GM03348 (cell line): ENCODE data around the gene MGST2.
A peak's percentile ranks its signal among the peaks of the same experiment; 100 is the strongest.

Experiments used
- DNase-seq: peaks from one replicate; pipeline ENCODE4 v3.0.0; 2012; ENCODE audit warnings: low spot score

Gene MGST2

DNA sequence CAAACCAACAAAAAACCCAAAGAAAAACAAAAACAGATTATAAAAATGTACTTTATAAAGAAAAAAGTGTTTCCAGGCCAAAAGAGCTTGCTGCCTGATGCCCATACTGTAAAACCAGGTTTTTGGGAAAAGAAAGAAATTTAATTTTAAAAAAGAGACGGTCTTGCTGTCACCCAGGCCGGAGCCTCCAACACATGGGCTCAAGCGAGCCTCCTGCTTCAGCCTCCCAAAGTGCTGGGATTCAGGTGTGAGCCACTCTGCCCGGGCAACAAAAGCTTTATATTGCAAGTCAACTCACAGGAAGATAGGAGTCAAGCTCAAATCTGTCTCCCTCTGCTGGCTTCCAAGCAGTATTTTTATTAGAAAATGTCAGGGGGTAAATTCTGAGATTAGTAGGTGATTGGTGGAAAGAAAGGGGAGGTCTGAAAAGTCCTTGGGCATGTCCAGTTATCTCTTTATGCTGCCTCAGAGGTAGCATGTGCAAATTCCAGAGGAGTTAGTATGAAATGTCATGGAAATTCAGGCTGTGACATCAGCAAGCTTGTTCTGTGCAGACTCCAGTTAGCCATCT lies 39.4 kb downstream of the MGST2 start:
- DNase-seq: no peak

DNA sequence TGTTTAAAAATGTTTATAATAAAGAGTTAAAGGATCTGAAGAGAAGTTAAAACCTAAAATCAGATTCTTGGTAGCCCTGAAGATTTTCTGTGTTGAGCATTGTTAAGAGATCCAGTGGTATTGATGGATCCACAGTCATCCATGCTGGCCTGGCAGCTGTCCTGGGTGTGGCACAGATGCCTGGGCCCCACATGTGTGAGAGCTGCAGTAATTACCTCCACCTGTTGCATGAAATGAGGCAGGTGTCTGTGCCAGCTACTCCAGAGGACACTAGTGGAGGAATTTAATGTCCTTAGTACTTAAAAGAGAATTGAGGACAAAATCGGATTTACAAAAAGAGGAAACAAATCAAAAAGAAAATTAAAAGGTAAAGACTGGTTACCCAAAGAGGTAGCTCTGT lies 44.0 kb downstream of the MGST2 start:
- no peak for DNase-seq

DNA sequence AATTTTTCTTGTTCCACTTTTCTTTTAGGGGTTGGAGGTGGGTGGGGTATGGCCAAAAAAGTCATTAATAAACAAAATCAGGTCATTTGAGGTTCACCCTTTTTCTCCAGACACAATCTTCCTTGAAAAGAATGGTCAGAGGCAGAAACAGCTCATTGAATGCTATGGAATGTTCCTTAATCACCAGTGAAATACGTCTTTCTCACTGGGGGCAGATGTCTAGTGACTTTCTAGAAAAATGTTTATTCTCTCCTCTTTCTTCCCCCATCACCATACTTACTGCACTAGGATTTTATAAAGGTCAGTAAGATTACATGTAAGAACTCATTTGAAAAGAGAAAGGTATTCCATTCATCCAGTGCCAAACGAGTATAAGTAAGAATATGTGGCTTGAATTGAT lies 44.5 kb downstream of the MGST2 start:
- no peak for DNase-seq

DNA sequence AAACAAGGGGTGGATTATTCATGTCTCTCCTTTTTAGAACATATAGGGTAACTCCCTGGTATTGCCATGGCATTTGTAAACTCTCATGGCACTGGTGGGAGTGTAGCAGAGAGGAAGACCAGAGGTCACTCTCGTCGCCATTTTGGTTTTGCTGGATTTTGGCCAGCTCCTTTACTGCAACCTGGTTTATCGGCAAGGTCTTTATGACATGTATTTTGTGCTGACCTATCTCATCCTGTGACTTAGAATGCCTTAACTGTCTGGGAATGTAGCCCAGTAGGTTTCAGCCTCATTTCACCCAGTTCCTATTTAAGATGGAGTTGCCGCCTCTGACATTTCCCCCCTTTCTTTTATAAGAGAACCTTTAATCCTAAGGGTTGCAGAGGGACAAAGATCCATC lies 45.8 kb downstream of the MGST2 start:
- no peak for DNase-seq

DNA sequence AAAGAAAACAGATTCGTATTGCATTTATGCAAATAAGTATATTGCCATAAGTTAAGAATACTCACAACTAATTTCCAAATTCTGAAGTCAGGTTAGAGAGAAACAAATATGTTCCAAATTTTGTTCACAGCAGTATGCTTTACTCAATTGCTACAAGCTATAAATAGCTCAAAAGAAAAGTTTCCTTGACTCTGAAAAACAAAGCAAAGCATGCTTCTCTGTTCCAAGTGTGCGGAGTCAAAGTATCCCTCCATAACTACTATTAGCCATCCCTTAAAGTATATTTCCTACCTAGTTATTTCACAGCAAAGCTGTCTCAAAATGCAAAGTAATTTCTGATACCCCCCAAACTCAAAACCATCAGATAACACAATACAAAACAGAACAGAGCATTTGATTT lies 47.3 kb downstream of the MGST2 start:
- DNase-seq: no peak

DNA sequence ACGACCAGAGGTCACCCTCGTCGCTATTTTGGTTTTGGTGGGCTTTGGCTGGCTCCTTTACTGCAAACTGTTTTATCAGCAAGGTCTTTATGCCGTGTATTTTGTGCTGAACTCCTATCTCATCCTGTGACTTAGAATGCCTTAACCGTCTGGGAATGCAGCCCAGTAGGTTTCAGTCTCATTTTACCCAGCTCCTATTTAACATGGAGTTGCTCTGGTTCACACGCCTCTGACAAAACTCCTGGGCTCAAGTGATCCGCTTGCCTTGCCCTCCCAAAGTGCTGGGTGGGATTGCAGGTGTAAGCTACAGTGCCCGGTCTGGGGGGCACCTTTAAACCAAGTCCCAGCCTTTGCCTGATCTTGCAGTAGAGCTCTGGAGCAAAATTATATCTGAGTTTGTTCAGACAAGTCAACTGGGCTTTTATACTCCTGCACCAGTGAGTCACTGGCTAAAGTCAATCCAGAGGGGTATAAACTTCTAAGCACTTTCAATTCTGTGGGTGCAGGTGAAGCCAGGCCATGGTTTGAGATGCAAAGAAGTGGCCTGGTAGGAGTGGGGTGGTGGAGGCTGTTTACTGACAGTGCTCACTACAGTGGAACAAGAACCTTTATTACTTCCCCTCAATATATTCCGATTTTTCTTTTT lies 50.2 kb downstream of the MGST2 start:
- DNase-seq: no peak

DNA sequence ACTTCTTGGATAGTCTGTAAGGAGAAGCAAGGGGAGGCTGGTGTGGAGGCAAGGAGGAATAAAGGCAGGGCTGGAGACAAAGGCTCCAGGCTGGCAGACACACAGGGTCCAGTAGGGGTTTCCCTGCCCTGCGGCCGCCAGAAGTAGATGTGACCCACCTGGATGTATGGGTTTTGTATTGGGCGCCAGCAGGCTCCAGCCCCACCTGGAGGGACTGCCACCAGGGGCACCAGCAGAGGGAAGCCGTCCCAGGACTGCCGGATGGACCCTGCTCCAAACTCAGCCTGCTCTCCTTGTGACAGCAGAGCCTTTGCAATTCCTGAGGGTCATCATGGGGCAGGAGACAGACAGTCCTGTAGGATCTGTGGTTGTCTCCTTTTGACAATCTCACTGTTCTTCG lies 52.7 kb downstream of the MGST2 start:
- DNase-seq: no peak

DNA sequence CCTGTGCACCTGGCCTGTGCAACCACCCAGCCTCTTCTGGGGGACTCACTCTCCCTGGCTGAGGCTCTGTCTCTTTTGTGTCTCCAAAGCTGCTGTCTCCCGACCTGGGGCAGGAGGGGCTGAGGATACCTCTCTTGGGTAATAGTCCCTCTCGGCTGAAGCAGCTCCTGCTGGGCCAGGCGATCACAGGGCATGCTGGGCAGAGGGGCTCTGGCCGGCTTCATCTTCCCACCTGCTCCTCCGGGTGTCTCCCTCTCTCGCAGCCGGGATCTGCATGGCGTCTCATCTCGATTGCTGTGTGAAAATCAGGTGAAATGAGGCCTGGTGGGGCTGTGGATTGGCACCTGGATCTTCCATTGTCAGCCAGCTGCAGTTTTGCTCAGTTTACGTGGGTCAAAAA lies 53.2 kb downstream of the MGST2 start:
- no peak for DNase-seq

DNA sequence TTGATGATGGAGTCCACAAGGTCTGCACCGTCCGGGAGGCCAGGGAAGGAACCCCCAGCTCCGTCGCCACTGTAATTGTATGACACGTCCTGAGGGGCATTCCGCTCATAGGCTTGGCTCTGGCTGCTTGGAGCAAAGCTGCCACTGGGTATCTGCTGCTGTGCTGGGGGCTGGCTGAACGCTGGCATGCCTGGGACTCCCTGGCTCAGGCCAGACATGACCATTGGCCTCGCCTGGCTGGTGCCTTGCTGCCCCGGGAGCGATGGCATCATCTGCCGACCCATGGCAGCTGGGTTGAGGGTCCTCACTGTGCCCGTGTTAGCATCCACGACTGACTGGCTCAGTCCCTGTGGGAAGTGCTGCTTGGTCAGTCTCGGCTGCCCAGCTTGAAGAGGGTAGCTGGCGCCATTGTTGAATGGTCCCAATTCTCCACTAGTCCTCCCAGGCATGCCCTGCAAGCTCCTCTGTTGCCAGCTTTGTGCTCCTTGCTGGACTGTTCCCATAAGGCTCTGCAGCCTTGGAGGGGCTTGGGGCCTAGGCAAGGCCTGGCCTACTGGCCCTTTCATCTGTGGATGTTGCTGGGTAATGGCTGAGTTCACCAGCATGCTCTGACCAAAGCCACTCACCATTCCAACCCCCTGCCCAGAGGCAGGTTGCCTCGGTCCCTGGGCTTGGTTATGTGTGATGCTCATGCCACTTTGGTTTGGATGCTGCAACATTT lies 53.9 kb downstream of the MGST2 start:
- DNase-seq: no peak

DNA sequence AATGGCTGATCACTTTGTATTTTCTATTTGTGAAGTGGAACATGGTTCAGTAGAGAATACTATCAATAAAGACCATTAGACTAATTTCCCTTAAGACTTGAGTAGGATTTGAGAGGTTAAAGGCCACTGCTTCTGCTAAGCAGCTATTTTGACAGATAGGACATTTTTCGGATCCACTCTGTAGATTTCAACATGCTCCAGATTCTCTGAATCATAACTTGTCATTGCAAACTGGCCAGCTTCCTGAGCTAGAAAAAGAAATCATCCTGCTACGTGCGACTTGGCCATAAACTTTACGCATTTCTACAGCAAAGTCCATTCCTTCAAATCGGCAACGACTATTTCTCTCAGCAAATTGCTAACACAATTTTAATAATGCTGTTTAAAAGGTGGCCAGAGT lies 55.2 kb downstream of the MGST2 start:
- no peak for DNase-seq

DNA sequence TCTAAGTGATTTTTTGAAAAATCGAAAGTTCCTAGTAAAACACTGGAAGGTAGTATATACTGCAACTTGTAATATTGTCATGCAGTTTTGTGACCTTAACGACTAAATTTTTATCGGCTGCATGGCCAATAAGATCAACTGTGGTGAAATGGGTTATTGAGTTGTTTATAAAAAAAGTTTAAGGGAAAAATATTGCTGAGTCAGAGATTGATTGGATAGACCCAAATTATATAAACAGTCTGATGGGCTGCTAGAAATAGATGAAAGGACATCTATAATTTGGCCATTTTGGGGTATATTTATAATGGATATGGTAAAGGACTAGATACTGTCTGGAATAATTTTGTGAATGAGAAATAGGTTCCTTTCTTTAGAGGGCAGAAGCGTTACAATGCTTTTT lies 56.2 kb downstream of the MGST2 start:
- DNase-seq: no peak

DNA sequence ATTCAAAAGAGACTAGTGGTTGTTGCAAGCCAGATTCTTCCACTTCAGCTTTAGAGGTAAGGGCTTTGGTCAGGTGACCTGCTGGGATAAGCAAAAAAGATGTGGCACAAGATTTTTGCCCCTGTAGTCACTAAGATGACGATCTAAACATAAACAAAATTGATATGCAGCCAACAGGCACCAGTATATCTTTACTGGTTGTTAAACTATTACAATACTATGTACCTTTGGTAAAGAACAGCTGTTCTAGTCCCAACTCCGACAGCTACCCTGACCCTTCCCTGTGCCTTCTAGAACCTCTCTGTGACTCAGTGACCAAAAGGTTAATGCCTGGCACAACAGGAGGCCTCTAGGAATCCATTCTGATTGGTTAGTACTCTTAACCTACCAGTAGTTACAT lies 59.6 kb downstream of the MGST2 start:
- DNase-seq: no peak

DNA sequence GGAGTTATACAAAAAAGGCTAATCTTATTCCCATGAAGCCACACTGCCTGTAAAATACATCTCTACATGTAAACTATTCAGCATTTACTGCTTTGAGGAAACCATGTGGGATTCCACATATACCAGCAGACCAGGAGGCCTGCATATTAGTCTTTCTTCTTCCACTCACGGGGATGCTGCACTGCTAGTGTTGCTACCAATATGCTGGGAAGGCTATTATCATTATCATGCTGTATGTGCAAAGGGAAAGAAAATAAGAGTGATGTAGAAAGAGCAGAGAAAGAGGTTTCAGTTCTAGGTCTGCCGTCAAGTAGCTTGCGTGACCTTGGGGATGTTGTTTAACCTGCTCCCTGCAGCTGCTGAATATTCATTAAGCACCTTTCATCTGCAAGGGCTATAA lies 61.0 kb downstream of the MGST2 start:
- DNase-seq: no peak

DNA sequence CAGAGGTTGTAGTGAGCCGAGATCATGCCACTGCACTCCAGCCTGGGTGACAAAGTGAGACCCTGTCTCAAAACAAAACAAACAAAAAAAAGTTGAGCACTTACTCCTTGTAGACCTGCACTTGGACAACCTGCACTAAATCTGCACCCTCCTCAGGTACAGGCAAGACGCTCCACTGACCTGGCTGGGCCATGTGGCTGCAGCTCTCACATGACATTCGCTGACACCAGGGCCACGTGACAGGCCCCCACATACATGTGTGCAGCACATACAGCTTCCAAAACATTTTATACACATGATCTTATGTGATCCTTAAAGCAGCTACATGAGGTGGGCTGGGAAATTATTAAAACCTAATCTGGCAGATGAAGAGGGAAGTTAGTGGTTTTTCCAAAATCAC lies 62.5 kb downstream of the MGST2 start:
- DNase-seq: no peak

DNA sequence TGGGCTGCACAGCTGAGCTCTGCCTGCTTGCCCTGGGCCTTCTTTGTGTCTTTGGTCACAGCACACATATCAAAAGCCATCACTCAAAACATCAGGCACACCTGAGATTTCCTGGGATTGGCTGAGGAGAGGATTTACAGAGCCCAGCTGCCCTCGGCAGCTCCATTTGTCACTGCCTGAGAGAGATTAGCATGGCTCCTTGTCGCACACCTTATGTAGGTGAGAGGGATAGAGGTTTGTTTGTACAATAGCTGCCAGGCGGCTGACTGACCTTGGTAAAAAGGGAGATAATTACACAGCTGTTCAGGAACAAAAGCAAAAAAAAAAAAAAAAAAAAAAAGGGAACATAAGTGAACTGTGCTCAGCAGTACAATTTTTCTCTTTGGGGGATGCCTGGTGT lies 63.2 kb downstream of the MGST2 start:
- DNase-seq: no peak

DNA sequence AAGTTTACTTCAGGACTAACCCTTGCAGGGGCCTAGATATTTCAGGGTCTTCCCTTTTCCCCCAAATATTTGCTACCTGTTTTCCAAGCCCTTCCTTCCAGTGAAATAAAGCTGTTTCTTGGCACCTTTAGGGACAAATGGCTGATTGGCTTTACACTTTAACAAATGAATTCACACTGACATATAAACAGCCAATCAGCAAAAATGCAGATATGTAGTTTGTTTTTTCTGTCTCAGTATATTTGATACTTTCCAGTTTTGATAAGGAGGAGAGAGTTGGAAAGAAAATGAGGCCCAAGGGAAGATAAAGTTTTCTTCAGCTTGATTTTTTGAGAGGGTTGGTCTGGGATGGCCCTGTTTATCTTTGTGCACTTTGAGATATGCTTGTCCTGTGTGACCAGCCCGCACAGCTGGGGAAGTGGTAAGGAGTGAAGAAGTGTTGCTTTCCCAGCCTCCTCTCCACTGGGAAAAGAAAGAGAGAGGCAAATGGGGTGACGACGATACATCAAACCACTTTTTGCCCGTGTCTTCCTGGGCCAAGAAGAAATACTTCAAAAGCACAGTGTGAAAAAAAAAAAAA lies 67.5 kb downstream of the MGST2 start:
- DNase-seq: no peak

DNA sequence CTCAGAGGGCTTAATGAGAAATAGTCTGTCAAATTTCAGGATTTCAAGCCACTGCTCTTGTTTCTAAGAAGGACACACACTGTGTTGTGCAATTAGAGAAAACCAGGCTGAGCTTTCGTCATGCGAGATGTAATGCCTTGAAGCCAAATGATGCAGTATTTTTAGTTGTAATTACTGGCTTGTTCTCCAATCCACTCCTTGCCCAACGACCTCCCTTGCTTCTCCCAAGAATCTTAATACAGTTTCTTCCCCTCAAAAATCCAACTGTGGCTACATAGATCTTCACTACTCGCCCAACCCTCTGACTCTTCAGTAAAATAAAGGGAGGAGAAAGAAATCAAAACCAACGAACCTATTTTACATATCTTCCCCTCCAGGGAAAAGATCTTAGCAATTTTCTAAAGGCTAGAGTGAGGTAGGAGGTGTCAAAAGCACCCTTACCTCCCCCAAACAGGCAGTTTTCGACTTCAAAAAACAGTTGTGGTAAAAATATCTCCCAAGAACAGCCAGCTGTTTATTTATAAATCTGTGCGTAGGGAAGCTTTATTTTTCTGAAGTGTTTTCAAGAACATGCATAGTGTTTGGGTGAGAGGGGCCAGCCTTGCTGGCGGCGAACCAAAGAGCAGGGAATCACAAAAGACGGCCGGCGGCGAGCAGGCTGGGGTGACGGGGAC lies 68.7 kb downstream of the MGST2 start:
- DNase-seq: peak; percentile 59

DNA sequence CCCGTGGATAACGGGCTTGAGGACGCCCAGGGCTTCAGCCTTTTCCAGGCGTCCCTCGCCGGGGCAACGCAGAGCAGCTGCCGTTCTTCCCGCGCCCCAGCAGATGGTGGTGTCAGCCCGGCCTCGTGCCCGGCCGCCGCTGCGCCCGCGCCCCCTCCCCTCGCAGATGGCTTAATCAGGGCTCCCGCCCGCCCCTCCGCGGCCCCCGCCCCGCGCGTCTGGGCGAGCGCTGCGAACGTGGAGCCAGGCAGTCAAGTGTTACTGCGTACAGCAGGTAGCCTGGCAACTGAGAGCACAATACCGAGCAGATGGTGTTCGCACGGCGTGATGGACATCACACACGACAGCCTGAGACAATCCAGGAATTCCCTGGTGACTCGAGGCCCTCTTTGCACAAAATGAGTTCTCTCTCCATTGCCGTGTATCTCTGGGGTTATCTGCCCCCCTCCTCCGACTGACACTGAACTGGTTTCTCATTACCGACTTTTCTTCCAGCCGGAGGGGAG lies 69.3 kb downstream of the MGST2 start:
- DNase-seq: peak; percentile 94

DNA sequence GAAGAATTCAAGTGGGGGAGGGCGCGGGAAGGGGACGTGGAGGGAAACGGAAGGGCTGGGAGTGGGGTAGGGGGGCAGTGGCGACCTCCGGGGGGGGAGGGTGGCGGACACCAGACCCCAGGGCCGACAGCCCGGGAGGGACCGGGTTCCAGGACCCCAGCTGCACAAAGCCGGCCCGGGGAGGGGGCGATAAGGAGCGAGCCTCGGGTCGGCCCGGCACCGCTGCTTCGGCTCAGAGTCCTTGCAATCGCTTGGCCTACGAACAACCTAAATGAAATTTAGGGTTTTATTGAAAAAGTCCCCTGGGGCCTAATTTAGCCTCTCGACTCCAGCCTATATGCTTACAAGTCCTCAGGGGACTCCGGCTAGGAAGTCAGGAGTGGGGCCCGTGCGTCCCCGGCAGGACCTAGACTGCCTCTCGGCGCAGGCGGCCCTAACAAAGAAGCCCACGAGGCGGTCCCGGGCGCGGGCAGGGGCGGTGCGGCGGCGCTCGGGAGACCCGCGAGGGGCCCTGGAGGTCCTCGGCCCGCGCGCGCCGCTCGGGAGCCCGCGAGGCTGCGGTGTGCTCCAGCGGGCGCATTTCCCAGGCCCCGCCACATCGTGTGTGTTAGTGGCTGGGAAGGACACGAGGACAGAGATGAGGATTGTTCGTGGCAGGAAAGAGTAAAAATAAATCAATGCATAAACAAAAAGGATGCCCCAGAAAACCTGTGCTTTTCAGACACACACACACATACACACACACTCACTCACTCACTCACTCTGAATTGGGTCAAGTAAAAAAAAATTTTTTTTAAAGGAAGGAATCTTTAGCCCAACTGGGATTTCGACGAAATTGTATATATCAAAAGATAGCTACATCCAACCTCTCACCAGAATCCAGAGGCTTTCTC lies 70.0 kb downstream of the MGST2 start:
- DNase-seq: peak; percentile 35

DNA sequence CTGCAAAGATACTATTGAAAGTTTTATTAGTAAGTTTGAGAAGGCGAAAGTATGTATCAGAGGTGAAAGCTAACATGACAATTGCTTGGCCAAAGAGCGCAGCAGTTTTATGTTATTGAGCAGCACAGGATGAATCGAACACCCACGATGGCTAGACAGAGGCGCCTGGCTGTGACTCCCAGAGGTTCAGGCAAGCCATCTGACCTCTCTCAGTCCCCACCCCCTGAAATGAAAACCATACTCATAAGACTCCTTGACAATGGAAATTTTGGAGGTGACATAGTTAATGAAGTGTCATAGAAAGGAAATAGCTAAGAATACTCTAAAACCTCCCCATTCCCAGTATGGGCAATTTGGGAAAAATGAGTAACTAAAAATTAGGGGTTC lies 70.6 kb downstream of the MGST2 start:
- DNase-seq: no peak

DNA sequence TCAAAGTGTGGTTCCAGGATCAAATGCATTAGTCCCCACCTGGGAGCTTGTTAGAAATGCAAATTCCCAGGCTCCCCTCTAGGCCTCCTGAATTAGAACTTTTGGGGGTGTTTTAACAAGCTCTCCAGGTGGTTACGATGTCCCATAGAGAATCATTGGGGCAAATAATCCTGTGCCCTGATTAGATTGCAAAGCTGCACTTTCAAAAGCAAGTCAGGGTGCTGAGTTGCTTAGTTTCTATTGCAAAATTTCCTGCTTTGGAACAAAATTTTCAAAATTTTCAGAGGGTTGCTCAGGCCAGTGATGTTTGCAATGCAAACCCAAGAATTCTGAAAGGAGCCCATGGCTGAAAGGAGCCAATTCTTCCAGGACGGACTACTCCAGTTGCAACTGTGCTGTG lies 71.0 kb downstream of the MGST2 start:
- peak; percentile 17 for DNase-seq
